Keratinocyte (primary cell): ENCODE results near the gene ETNK1. TPM values are rescaled to one million over a fixed set of nuclear protein-coding genes. Genes with fewer than 3 reads are reported as not detected.

Experiments
- DNase-seq: peaks from one replicate; pipeline ENCODE4 v3.0.0-alpha.2; 2011; ENCODE audit warnings: low read depth, missing footprints, low spot score
- FAIRE-seq: peaks from 2 replicates; lab custom pipeline; 2011; peaks lifted over from hg19 to GRCh38; lab: Jason Lieb, UNC
- H2AFZ ChIP-seq: 2 replicates; pipeline ENCODE4 v1.6.0; 2012; ENCODE audit warnings: low read length, control low read depth, inconsistent platforms; ENCODE audit not compliant: control insufficient read depth
- H3K27ac ChIP-seq: 2 replicates; pipeline ENCODE4 v1.5.1; 2011; ENCODE audit warnings: low read length; ENCODE audit not compliant: control insufficient read depth, insufficient read depth
- H3K27me3 ChIP-seq: 3 replicates; pipeline ENCODE4 v1.6.0; 2011; ENCODE audit warnings: low read length; ENCODE audit not compliant: control insufficient read depth, insufficient read depth; ENCODE audit errors: extremely low read depth
- H3K36me3 ChIP-seq, 2 experiments: 2 replicates in 1 of 2; 3 replicates in 1 of 2; pipeline ENCODE4 v1.5.1; 2011; ENCODE audit warnings: low read length in 2 of 2, mild to moderate bottlenecking in 1 of 2; ENCODE audit not compliant: control insufficient read depth in 2 of 2, insufficient read depth in 2 of 2; ENCODE audit errors: extremely low read depth in 1 of 2
- H3K4me1 ChIP-seq: 3 replicates; pipeline ENCODE4 v1.5.1; 2011; ENCODE audit warnings: low read length; ENCODE audit not compliant: control insufficient read depth, insufficient read depth; ENCODE audit errors: extremely low read depth
- H3K4me2 ChIP-seq: 3 replicates; pipeline ENCODE4 v1.6.0; 2011; ENCODE audit warnings: low read depth, low read length; ENCODE audit not compliant: control insufficient read depth, insufficient read depth; ENCODE audit errors: extremely low read depth
- H3K4me3 ChIP-seq, 3 experiments: fragments of 200-600 bp in 1 of 3; sonication (generic) in 1 of 3; 2 replicates in 2 of 3; 3 replicates in 1 of 3; pipeline ENCODE4 v1.5.1; 2011 to 2016; ENCODE audit warnings: low read length in 3 of 3, mild to moderate bottlenecking in 3 of 3, control low read depth in 2 of 3, inconsistent platforms in 1 of 3, low read depth in 1 of 3, mixed read lengths in 1 of 3, mixed run types in 1 of 3, moderate library complexity in 1 of 3; ENCODE audit not compliant: control insufficient read depth in 2 of 3, insufficient read depth in 2 of 3; ENCODE audit errors: extremely low read depth in 1 of 3
- H3K79me2 ChIP-seq: 2 replicates; pipeline ENCODE4 v1.6.0; 2012; ENCODE audit warnings: low read length; ENCODE audit not compliant: control insufficient read depth, insufficient read depth
- H3K9ac ChIP-seq: 3 replicates; pipeline ENCODE4 v1.6.0; 2011; ENCODE audit warnings: low read length; ENCODE audit not compliant: control insufficient read depth, insufficient read depth; ENCODE audit errors: extremely low read depth
- H3K9me1 ChIP-seq: 3 replicates; pipeline ENCODE4 v1.6.0; 2011; ENCODE audit warnings: low read length; ENCODE audit not compliant: control insufficient read depth, insufficient read depth; ENCODE audit errors: extremely low read depth
- H3K9me3 ChIP-seq: 2 replicates; pipeline ENCODE4 v1.5.1; 2012; ENCODE audit warnings: low read depth, low read length; ENCODE audit not compliant: control insufficient read depth
- H4K20me1 ChIP-seq: 3 replicates; pipeline ENCODE4 v1.6.0; 2011; ENCODE audit warnings: low read length; ENCODE audit not compliant: control insufficient read depth, insufficient read depth; ENCODE audit errors: extremely low read depth
- CTCF ChIP-seq, 3 experiments: IDR thresholded peaks in 1 of 3; conservative IDR thresholded peaks in 1 of 3; optimal IDR thresholded peaks in 1 of 3; 2 replicates in 2 of 3; 3 replicates in 1 of 3; pipeline versions ENCODE3 to v1.5.1; 2011; ENCODE audit warnings: low read length in 3 of 3, mild to moderate bottlenecking in 3 of 3, moderate library complexity in 2 of 3, control low read depth in 1 of 3, inconsistent platforms in 1 of 3; ENCODE audit not compliant: insufficient read depth in 2 of 3; ENCODE audit errors: extremely low read depth in 1 of 3
- EZH2 ChIP-seq: IDR thresholded peaks from one replicate; pipeline ENCODE4 v1.6.1; 2012; ENCODE audit warnings: inconsistent platforms, mild to moderate bottlenecking, low read length, moderate library complexity
- dilution Hi-C: fragments of 300-500 bp; cut with MboI; formaldehyde crosslinking; loops from one replicate; pipeline ENCODE4 v1.7.0; 2020; ENCODE audit warnings: low sequenced_read_pairs; ENCODE audit not compliant: extremely low pct_ligation_motif_present
- polyA plus RNA-seq, 5 experiments: library from polyadenylated mRNA; depleted of rRNA in 3 of 5; stranded (reverse) in 3 of 5; stranded (forward) in 1 of 5; unstranded in 1 of 5; fragments of >200 nt; gene quantifications; 1 replicate in 1 of 5; 2 replicates in 3 of 5; 3 replicates in 1 of 5; pipeline versions ENCODE4 v1.2.1 to v1.2.3, GENCODE V29; 2011 to 2012; ENCODE audit warnings: missing spikeins in 2 of 5, low read depth in 1 of 5, low replicate concordance in 1 of 5

The ETNK1 gene
- polyA plus RNA-seq, 1 donor (not counting 4 experiments of a cell fraction or from before 2014, with no cell fraction given) = 20.3 TPM

GRCh38 chr12:22682663-22683062, 57.7 kb downstream of the ETNK1 start:
- Histone ChIP-seq H4K20me1 (no peaks in the 10 kb centered on the region), H3K9me1 (no peaks in the 10 kb centered on the region), H3K4me1 (peaks cover 7% of the 10 kb centered on the region), H3K9ac (no peak overlapping the region), H3K4me2 (no peak overlapping the region), H3K4me3 (no peak overlapping the region), H3K9me3 (no peaks in the 10 kb centered on the region), H3K27ac (no peak overlapping the region), H3K36me3 (peaks cover 3 to 7% of the 10 kb centered on the region in 2 experiments), H3K27me3 (no peaks in the 10 kb centered on the region), H3K79me2 (no peaks in the 10 kb centered on the region), H2AFZ (no peak overlapping the region)
- dilution Hi-C loops = no loop called here
- FAIRE-seq = no peak
- TF ChIP-seq CTCF (optimal IDR thresholded peaks at IDR 0.05 in 1 of 3, IDR thresholded peaks at IDR 0.05 in 1 of 3, conservative IDR thresholded peaks at IDR 0.05 in 1 of 3; ENCODE audit: extremely low read depth in 1 of 3, insufficient read depth in 2 of 3, low read length in 3 of 3) (no peak), EZH2 (no peak)
- no peak for DNase-seq

- Histone ChIP-seq H3K9me3 (no peaks in the 10 kb centered on the region), H3K27me3 (no peaks in the 10 kb centered on the region), H3K27ac (no peak overlapping the region), H4K20me1 (no peaks in the 10 kb centered on the region), H3K79me2 (no peaks in the 10 kb centered on the region), H3K36me3 (peaks cover 1 to 7% of the 10 kb centered on the region in 2 experiments), H3K4me1 (peaks cover 7% of the 10 kb centered on the region), H2AFZ (no peak overlapping the region), H3K9ac (no peak overlapping the region), H3K4me2 (no peak overlapping the region), H3K9me1 (no peaks in the 10 kb centered on the region), H3K4me3 (no peak overlapping the region)
- dilution Hi-C loops = no loop called here
- DNase-seq (no peak), FAIRE-seq (no peak)
- TF ChIP-seq CTCF (optimal IDR thresholded peaks at IDR 0.05 in 1 of 3, IDR thresholded peaks at IDR 0.05 in 1 of 3, conservative IDR thresholded peaks at IDR 0.05 in 1 of 3; ENCODE audit: extremely low read depth in 1 of 3, insufficient read depth in 2 of 3, low read length in 3 of 3) = no peak
- no peak for TF ChIP-seq EZH2
Measured at GRCh38 chr12:22683131-22683530, 58.2 kb downstream of the ETNK1 start.
